DND-41 (cell line): ENCODE data around the gene QRFPR.

ENCODE experiments used
- ATAC-seq: fragments of 200-7000 bp; cut with Tn5 transposase; 3 replicates; pipeline ENCODE4 v1.9.1; 2021; ENCODE audit warnings: low read depth; ENCODE audit not compliant: insufficient read depth
- DNase-seq: peaks from one replicate; pipeline ENCODE4 v3.0.0-alpha.2; 2020
- H2AFZ ChIP-seq: 2 replicates; pipeline ENCODE4 v1.6.0; 2012; ENCODE audit warnings: low read depth, low read length
- H3K27ac ChIP-seq: 2 replicates; pipeline ENCODE4 v1.5.1; 2012; ENCODE audit warnings: low read length, inconsistent platforms
- H3K27me3 ChIP-seq: fragments of 200-600 bp; sonication (generic); 2 replicates; pipeline ENCODE4 v1.6.0; 2012; ENCODE audit warnings: low read length, mild to moderate bottlenecking, inconsistent platforms; ENCODE audit not compliant: insufficient read depth, poor library complexity
- H3K36me3 ChIP-seq: 2 replicates; pipeline ENCODE4 v1.5.1; 2012; ENCODE audit warnings: low read length, inconsistent platforms; ENCODE audit not compliant: insufficient read depth
- H3K4me1 ChIP-seq: 2 replicates; pipeline ENCODE4 v1.5.1; 2012; ENCODE audit warnings: mild to moderate bottlenecking, low read length; ENCODE audit not compliant: insufficient read depth
- H3K4me2 ChIP-seq: 2 replicates; pipeline ENCODE4 v1.6.0; 2012; ENCODE audit warnings: mild to moderate bottlenecking, moderate library complexity, low read length, inconsistent platforms; ENCODE audit not compliant: insufficient read depth
- H3K4me3 ChIP-seq, 2 experiments: fragments of 200-600 bp in 1 of 2; shearing (Covaris generic) in 1 of 2; 2 replicates each; pipeline ENCODE4 v1.5.1; 2012 to 2016; ENCODE audit warnings: inconsistent platforms in 2 of 2, low read length in 2 of 2, mild to moderate bottlenecking in 2 of 2, low read depth in 1 of 2, moderate library complexity in 1 of 2
- H3K79me2 ChIP-seq: 2 replicates; pipeline ENCODE4 v1.6.0; 2012; ENCODE audit warnings: low read length, inconsistent platforms; ENCODE audit not compliant: insufficient read depth
- H3K9ac ChIP-seq: 2 replicates; pipeline ENCODE4 v1.6.0; 2012; ENCODE audit warnings: low read depth, mild to moderate bottlenecking, inconsistent platforms, low read length, moderate library complexity
- H3K9me3 ChIP-seq: 2 replicates; pipeline ENCODE4 v1.5.1; 2012; ENCODE audit warnings: low read length, moderate library complexity, mild to moderate bottlenecking, inconsistent platforms; ENCODE audit not compliant: insufficient read depth, severe bottlenecking
- H4K20me1 ChIP-seq: 2 replicates; pipeline ENCODE4 v1.6.0; 2012; ENCODE audit warnings: low read length; ENCODE audit not compliant: insufficient read depth
- EZH2 ChIP-seq: IDR thresholded peaks from 3 replicates; pipeline ENCODE4 v1.6.1; 2012; ENCODE audit warnings: borderline replicate concordance, low read depth, mild to moderate bottlenecking, moderate library complexity, low read length, inconsistent platforms; ENCODE audit not compliant: severe bottlenecking
- TF ChIP-seq, protein P1 (sequence below): IDR thresholded peaks from 2 replicates; pipeline ENCODE4 v1.5.1; 2012; ENCODE audit warnings: borderline replicate concordance, low read length, moderate library complexity, mild to moderate bottlenecking; ENCODE audit not compliant: poor library complexity, severe bottlenecking; ENCODE audit errors: extremely low read depth

QRFPR gene

DNA sequence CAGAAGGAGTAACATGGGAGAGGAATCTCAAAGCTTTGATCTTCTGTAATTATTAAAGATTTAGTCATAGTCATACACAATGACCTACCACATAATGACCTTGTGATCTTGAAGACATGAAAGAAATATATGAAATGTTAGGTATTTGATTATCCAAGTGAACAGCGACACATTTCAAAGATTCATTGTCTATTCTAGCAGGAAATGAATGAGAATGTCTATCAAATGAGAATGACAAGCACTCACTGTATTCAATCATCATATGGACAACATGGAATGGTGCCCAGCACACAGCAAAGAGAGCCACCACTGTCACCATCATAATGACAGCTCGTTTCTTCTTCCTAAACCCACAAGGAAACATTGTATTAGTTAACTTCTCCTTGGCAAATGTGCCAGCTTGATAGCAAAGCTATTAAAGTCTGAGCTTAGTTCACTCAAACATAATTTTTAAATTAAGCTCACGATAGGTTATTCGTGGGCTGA, 50.6 kb downstream of the QRFPR start:
- Histone ChIP-seq H3K9ac (no peak overlapping the region), H3K27me3 (peaks cover 8% of the 10 kb centered on the region), H3K27ac (no peak overlapping the region), H3K4me3 (no peak overlapping the region), H3K79me2 (no peaks in the 10 kb centered on the region), H3K4me2 (no peak overlapping the region), H3K36me3 (no peaks in the 10 kb centered on the region), H3K9me3 (no peaks in the 10 kb centered on the region), H4K20me1 (no peaks in the 10 kb centered on the region), H2AFZ (no peak overlapping the region), H3K4me1 (no peaks in the 10 kb centered on the region)
- ATAC-seq (no peak), DNase-seq (no peak)
- TF ChIP-seq, protein P1, sequence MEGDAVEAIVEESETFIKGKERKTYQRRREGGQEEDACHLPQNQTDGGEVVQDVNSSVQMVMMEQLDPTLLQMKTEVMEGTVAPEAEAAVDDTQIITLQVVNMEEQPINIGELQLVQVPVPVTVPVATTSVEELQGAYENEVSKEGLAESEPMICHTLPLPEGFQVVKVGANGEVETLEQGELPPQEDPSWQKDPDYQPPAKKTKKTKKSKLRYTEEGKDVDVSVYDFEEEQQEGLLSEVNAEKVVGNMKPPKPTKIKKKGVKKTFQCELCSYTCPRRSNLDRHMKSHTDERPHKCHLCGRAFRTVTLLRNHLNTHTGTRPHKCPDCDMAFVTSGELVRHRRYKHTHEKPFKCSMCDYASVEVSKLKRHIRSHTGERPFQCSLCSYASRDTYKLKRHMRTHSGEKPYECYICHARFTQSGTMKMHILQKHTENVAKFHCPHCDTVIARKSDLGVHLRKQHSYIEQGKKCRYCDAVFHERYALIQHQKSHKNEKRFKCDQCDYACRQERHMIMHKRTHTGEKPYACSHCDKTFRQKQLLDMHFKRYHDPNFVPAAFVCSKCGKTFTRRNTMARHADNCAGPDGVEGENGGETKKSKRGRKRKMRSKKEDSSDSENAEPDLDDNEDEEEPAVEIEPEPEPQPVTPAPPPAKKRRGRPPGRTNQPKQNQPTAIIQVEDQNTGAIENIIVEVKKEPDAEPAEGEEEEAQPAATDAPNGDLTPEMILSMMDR: no peak
- no peak for TF ChIP-seq EZH2

DNA sequence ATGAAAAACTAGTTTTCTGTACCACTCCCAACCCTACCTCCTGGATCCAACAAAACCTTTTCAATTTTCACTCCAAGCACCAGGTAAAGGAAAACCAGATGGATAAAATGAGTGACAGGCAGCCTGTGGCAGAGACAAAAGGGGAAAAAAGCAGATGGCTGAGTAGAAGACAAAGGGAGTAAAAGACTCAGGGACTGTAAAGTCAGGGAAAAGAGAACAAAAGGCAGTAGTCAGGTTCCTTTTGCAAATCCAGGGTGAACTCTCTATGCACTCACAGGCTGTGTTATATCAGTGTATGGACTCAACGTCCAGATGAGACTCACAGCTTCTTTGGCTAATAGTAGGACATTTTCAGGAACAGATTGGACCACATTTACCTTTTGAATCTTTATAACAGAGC, 54.2 kb downstream of the QRFPR start:
- Histone ChIP-seq H3K27me3 (peaks cover 25% of the 10 kb centered on the region), H2AFZ (no peak overlapping the region), H3K27ac (no peak overlapping the region), H3K4me2 (no peak overlapping the region), H3K9ac (no peak overlapping the region), H4K20me1 (no peaks in the 10 kb centered on the region), H3K4me3 (no peak overlapping the region), H3K79me2 (no peaks in the 10 kb centered on the region), H3K9me3 (no peaks in the 10 kb centered on the region), H3K4me1 (no peaks in the 10 kb centered on the region), H3K36me3 (no peaks in the 10 kb centered on the region)
- ATAC-seq: no peak
- no peak for TF ChIP-seq EZH2
- TF ChIP-seq, protein P1: no peak
- DNase-seq: no peak

DNA sequence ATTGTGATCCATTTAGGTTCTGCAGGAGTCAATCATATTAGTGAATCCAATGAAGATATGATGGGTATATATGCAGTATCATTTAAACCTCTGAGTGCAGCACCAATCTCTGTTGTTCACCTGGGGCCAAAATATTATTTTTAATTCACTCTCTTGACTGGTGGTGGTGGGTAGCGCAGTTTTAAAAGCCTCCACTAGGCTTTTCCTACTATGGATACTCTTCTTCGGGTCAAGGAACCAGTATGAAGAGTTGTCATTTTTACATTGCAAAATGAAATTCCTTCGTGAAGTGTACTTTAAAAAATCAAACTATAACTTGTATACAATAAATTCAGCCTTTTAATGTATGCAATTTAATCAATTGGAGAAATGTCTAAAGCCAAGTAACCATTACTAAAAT, 56.5 kb downstream of the QRFPR start:
- no peaks in the 10 kb centered on the region for H3K9me3 ChIP-seq
- H3K36me3 ChIP-seq: no peaks in the 10 kb centered on the region
- no peaks in the 10 kb centered on the region for H3K4me1 ChIP-seq
- no peak for DNase-seq
- H3K79me2 ChIP-seq: no peaks in the 10 kb centered on the region
- H2AFZ ChIP-seq: no peak overlapping the region
- H4K20me1 ChIP-seq: no peaks in the 10 kb centered on the region
- no peak overlapping the region for H3K4me3 ChIP-seq
- no peak for ATAC-seq
- TF ChIP-seq, protein P1: no peak
- no peak for TF ChIP-seq EZH2
- peaks cover 29% of the 10 kb centered on the region for H3K27me3 ChIP-seq
- no peak overlapping the region for H3K27ac ChIP-seq
- no peak overlapping the region for H3K9ac ChIP-seq
- H3K4me2 ChIP-seq: no peak overlapping the region

DNA sequence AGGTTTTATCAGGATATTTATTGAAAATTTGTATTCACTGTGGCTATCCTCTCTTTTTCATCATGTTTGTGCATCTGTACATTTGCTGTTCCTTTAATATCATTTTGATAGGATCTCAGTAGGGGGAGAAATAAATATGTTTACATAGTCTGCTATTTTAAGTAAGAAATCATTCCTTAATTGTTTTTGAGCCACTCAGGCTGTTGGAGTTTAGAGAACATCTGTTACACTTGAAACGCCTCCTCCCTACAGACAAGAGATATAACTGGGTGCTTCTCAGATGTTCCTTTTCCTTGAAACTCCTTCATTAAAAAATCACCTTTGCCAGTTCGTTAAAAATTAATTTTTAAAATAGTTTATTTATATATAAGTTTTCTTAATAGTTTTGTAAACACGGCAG, 59.4 kb downstream of the QRFPR start:
- no peak for DNase-seq
- no peaks in the 10 kb centered on the region for H4K20me1 ChIP-seq
- no peaks in the 10 kb centered on the region for H3K4me1 ChIP-seq
- no peaks in the 10 kb centered on the region for H3K36me3 ChIP-seq
- no peak for ATAC-seq
- peaks cover 25% of the 10 kb centered on the region for H3K27me3 ChIP-seq
- H3K4me3 ChIP-seq: no peak overlapping the region
- no peaks in the 10 kb centered on the region for H3K9me3 ChIP-seq
- no peak for TF ChIP-seq EZH2
- TF ChIP-seq, protein P1: no peak
- H3K27ac ChIP-seq: no peak overlapping the region
- H3K79me2 ChIP-seq: no peaks in the 10 kb centered on the region
- no peak overlapping the region for H2AFZ ChIP-seq
- no peak overlapping the region for H3K9ac ChIP-seq
- no peak overlapping the region for H3K4me2 ChIP-seq
